ENCODE data around the gene EPM2AIP1. TPM values are rescaled to one million over a fixed set of nuclear protein-coding genes. Genes with fewer than 3 reads are reported as not detected.

Gene EPM2AIP1
- polyA plus RNA-seq, 1 of the 3 experiments (the other 2 are of a cell fraction): 4.7 TPM

DNA sequence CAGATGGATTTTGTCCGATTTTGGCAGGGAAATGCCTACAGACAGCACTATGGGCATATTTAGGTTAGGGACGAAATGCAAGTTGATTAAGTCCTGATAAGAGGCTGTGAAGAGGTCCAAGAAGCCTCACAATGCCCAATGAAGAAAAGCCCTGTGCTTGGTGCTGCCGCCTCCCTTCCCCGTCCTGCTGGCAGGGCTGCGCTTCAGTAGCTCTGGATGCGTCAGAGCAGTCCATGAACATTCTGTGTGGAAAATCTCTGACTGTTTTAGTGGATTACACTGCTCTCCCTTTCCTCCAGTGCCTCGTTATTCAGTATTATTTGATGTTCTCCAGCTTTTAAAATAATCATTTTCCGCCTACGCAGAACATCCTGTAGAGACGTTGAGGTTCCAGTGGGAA is 40.0 kb upstream of the EPM2AIP1 start:
- POLR2A ChIA-PET: no interaction called here
- CTCF ChIA-PET: no interaction called here
- H3K27me3 ChIP-seq (ENCODE audit: insufficient read depth): no peaks in the 10 kb centered on the region
- no peak overlapping the region for H3K4me3 ChIP-seq (ENCODE audit: low read depth in 2 of 2, low read length in 1 of 2)
- no peak overlapping the region for H3K4me2 ChIP-seq
- TF ChIP-seq TEAD4 (IDR thresholded peaks at IDR 0.05; ENCODE audit: borderline replicate concordance, insufficient read depth) (no peak), FOXJ3 (CRISPR knock-in tag; IDR thresholded peaks at IDR 0.05) (no peak), JUND (IDR thresholded peaks at IDR 0.05) (no peak), RFX5 (IDR thresholded peaks at IDR 0.05; ENCODE audit: low read length) (no peak), YY1 (IDR thresholded peaks at IDR 0.05; ENCODE audit: low read depth) (no peak), EZH2phosphoT487 (IDR thresholded peaks at IDR 0.05; ENCODE audit: borderline replicate concordance, low read depth) (no peak), GABPA (IDR thresholded peaks at IDR 0.05; ENCODE audit: low read depth) (no peak), SIN3A (IDR thresholded peaks at IDR 0.05; ENCODE audit: borderline replicate concordance, low read depth, low read length) (no peak), POLR2AphosphoS5 (IDR thresholded peaks at IDR 0.05; ENCODE audit: low read depth, low read length) (no peak), SMC3 (IDR thresholded peaks at IDR 0.05; ENCODE audit: low read depth, low read length) (no peak), ELF1 (IDR thresholded peaks at IDR 0.05) (no peak), FOSL2 (IDR thresholded peaks at IDR 0.05; ENCODE audit: borderline replicate concordance, low read depth) (no peak), GATA2 (CRISPR knock-in tag; IDR thresholded peaks at IDR 0.05) (no peak), MXI1 (IDR thresholded peaks at IDR 0.05; ENCODE audit: low read depth, low read length) (no peak)
- TF ChIP-seq, protein P1, sequence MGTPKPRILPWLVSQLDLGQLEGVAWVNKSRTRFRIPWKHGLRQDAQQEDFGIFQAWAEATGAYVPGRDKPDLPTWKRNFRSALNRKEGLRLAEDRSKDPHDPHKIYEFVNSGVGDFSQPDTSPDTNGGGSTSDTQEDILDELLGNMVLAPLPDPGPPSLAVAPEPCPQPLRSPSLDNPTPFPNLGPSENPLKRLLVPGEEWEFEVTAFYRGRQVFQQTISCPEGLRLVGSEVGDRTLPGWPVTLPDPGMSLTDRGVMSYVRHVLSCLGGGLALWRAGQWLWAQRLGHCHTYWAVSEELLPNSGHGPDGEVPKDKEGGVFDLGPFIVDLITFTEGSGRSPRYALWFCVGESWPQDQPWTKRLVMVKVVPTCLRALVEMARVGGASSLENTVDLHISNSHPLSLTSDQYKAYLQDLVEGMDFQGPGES (IDR thresholded peaks at IDR 0.05; ENCODE audit: low read depth, low read length): no peak
- TF ChIP-seq, protein P2, sequence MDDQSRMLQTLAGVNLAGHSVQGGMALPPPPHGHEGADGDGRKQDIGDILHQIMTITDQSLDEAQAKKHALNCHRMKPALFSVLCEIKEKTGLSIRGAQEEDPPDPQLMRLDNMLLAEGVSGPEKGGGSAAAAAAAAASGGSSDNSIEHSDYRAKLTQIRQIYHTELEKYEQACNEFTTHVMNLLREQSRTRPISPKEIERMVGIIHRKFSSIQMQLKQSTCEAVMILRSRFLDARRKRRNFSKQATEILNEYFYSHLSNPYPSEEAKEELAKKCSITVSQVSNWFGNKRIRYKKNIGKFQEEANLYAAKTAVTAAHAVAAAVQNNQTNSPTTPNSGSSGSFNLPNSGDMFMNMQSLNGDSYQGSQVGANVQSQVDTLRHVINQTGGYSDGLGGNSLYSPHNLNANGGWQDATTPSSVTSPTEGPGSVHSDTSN (IDR thresholded peaks at IDR 0.05): no peak
- TF ChIP-seq, protein P3, sequence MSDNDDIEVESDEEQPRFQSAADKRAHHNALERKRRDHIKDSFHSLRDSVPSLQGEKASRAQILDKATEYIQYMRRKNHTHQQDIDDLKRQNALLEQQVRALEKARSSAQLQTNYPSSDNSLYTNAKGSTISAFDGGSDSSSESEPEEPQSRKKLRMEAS (IDR thresholded peaks at IDR 0.05; ENCODE audit: low read depth): no peak
- TF ChIP-seq, protein P4, sequence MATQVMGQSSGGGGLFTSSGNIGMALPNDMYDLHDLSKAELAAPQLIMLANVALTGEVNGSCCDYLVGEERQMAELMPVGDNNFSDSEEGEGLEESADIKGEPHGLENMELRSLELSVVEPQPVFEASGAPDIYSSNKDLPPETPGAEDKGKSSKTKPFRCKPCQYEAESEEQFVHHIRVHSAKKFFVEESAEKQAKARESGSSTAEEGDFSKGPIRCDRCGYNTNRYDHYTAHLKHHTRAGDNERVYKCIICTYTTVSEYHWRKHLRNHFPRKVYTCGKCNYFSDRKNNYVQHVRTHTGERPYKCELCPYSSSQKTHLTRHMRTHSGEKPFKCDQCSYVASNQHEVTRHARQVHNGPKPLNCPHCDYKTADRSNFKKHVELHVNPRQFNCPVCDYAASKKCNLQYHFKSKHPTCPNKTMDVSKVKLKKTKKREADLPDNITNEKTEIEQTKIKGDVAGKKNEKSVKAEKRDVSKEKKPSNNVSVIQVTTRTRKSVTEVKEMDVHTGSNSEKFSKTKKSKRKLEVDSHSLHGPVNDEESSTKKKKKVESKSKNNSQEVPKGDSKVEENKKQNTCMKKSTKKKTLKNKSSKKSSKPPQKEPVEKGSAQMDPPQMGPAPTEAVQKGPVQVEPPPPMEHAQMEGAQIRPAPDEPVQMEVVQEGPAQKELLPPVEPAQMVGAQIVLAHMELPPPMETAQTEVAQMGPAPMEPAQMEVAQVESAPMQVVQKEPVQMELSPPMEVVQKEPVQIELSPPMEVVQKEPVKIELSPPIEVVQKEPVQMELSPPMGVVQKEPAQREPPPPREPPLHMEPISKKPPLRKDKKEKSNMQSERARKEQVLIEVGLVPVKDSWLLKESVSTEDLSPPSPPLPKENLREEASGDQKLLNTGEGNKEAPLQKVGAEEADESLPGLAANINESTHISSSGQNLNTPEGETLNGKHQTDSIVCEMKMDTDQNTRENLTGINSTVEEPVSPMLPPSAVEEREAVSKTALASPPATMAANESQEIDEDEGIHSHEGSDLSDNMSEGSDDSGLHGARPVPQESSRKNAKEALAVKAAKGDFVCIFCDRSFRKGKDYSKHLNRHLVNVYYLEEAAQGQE (IDR thresholded peaks at IDR 0.05; ENCODE audit: low read depth, low read length): no peak
- TF ChIP-seq, protein P5, sequence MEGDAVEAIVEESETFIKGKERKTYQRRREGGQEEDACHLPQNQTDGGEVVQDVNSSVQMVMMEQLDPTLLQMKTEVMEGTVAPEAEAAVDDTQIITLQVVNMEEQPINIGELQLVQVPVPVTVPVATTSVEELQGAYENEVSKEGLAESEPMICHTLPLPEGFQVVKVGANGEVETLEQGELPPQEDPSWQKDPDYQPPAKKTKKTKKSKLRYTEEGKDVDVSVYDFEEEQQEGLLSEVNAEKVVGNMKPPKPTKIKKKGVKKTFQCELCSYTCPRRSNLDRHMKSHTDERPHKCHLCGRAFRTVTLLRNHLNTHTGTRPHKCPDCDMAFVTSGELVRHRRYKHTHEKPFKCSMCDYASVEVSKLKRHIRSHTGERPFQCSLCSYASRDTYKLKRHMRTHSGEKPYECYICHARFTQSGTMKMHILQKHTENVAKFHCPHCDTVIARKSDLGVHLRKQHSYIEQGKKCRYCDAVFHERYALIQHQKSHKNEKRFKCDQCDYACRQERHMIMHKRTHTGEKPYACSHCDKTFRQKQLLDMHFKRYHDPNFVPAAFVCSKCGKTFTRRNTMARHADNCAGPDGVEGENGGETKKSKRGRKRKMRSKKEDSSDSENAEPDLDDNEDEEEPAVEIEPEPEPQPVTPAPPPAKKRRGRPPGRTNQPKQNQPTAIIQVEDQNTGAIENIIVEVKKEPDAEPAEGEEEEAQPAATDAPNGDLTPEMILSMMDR (IDR thresholded peaks at IDR 0.05): no peak
- no peaks in the 10 kb centered on the region for H4K20me1 ChIP-seq (ENCODE audit: insufficient read depth)
- 0 out of 2 replicates have a peak, but pooled peaks cover 7% of the 10 kb centered on the region for H3K9me3 ChIP-seq
- WGBS (ENCODE audit: low lambda C conversion rate): 93% methylated on average over 10 of the region's 10 CpGs
- H3K9ac ChIP-seq: no peak overlapping the region
- H3K9me2 ChIP-seq: no peaks in the 10 kb centered on the region
- H3K79me2 ChIP-seq (ENCODE audit: insufficient read depth): no peaks in the 10 kb centered on the region
- no peak overlapping the region for H2AFZ ChIP-seq (ENCODE audit: low read depth)
- no peak overlapping the region for H3K27ac ChIP-seq (ENCODE audit: low read depth in 2 of 2, low read length in 1 of 2)
- peaks cover 8% of the 10 kb centered on the region for H3F3A ChIP-seq (replicated peaks; ENCODE audit: insufficient read depth)
- H3K36me3 ChIP-seq (replicated peaks in 1 of 2; ENCODE audit: control insufficient read depth in 1 of 2, insufficient read depth in 2 of 2, low read length in 1 of 2): peaks cover 37 to 67% of the 10 kb centered on the region in 2 experiments
- DNase-seq: no peak
- peaks cover 0 to 2% of the 10 kb centered on the region in 2 experiments; a peak in 1 of 4 replicates for H3K4me1 ChIP-seq (ENCODE audit: control insufficient read depth in 1 of 2, insufficient read depth in 2 of 2, low read depth in 1 of 2, low read length in 1 of 2)

Measured in SK-N-SH (cell line).